MCF 10A (cell line): ENCODE measurements around the gene FMNL1. TPM values are rescaled to one million over a fixed set of nuclear protein-coding genes. Genes with fewer than 3 reads are reported as not detected.

Source experiments
- BruUV-seq: library from RNA; stranded (reverse); fragments of 400-500 nt; replicated peaks from 2 replicates; lab custom pipeline; 2021; lab: Mats Ljungman, UMichigan
- CTCF ChIA-PET: fragments of 300-600 bp; sonication (Branson Sonifier 250); formaldehyde crosslinking; extraction: SDS; loops from one replicate; lab custom pipeline; 2021; ENCODE audit warnings: antibody characterized with exemption, inconsistent platforms; lab: Yijun Ruan, JAX
- POLR2A ChIA-PET: fragments of 300-600, 350-650 bp; sonication (Branson Sonifier 250); formaldehyde crosslinking; extraction: SDS; loops from one replicate; lab custom pipeline; 2020; ENCODE audit warnings: antibody characterized with exemption, inconsistent platforms; lab: Yijun Ruan, JAX
- DNase-seq: peaks from one replicate; pipeline ENCODE4 v3.0.0-alpha.2; 2018; ENCODE audit not compliant: unreplicated experiment
- H3K27ac Mint-ChIP-seq: one replicate; pipeline ENCODE4 v1.8.0; 2022; ENCODE audit warnings: mild to moderate bottlenecking, low read depth, mixed read lengths; ENCODE audit not compliant: unreplicated experiment
- H3K27me3 Mint-ChIP-seq: one replicate; pipeline ENCODE4 v1.8.0; 2022; ENCODE audit warnings: mixed read lengths; ENCODE audit not compliant: insufficient read depth, unreplicated experiment
- H3K36me3 Mint-ChIP-seq: one replicate; pipeline ENCODE4 v1.8.0; 2022; ENCODE audit warnings: mild to moderate bottlenecking, moderate library complexity, mixed read lengths; ENCODE audit not compliant: insufficient read depth, unreplicated experiment
- H3K4me1 Mint-ChIP-seq: one replicate; pipeline ENCODE4 v1.8.0; 2022; ENCODE audit warnings: mixed read lengths; ENCODE audit not compliant: insufficient read depth, unreplicated experiment
- H3K4me3 Mint-ChIP-seq: one replicate; pipeline ENCODE4 v1.8.0; 2022; ENCODE audit warnings: mild to moderate bottlenecking, moderate library complexity, mixed read lengths; ENCODE audit not compliant: unreplicated experiment
- H3K9me3 Mint-ChIP-seq: one replicate; pipeline ENCODE4 v1.8.0; 2022; ENCODE audit warnings: mixed read lengths; ENCODE audit not compliant: unreplicated experiment
- intact Hi-C: fragments of 100-400 bp; cut with micrococcal nuclease; formaldehyde crosslinking; loops from 2 replicates; pipeline ENCODE4 v1.14.1; 2022
- total RNA-seq: library from RNA; stranded (reverse); gene quantifications from 2 replicates; pipeline ENCODE4 v1.2.3, GENCODE V29; 2022
- TF ChIP-seq, protein P1 (sequence below): fragments of 200-600 bp; IDR thresholded peaks from one replicate; pipeline ENCODE4 v1.8.0; 2022; ENCODE audit warnings: antibody characterized with exemption, mild to moderate bottlenecking; ENCODE audit not compliant: unreplicated experiment

Gene FMNL1
- total RNA-seq, 1 experiment from 2014 or later = 28.1 TPM

DNA sequence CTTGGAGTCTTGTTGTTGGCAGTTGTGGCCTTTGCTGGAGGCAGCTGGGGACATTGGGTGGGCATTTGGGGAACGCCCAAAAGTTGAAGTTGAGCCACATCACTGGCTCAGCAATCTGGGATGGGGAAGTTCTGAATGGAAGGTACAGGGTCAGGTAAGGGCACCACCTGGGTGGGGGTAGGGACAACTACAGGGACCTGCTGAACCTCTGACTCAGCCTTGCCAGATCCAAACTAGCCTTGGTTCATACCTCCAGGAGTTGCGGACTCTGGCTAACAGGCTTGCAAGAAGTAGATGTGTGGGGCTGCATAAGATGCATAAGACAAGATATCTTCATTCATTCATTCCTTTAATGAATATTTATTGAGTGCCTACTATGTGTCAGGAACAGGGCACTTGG lies 16.0 kb downstream of the FMNL1 start:
- DNase-seq = no peak
- ChIA-PET CTCF (interaction anchor here (2.3 kb wide), 2 partner anchors 18 to 102 kb away, joined by 9 to 13 read pairs; partner anchors contain the start of gene ACBD4), POLR2A (no interaction called here)
- TF ChIP-seq, protein P1, sequence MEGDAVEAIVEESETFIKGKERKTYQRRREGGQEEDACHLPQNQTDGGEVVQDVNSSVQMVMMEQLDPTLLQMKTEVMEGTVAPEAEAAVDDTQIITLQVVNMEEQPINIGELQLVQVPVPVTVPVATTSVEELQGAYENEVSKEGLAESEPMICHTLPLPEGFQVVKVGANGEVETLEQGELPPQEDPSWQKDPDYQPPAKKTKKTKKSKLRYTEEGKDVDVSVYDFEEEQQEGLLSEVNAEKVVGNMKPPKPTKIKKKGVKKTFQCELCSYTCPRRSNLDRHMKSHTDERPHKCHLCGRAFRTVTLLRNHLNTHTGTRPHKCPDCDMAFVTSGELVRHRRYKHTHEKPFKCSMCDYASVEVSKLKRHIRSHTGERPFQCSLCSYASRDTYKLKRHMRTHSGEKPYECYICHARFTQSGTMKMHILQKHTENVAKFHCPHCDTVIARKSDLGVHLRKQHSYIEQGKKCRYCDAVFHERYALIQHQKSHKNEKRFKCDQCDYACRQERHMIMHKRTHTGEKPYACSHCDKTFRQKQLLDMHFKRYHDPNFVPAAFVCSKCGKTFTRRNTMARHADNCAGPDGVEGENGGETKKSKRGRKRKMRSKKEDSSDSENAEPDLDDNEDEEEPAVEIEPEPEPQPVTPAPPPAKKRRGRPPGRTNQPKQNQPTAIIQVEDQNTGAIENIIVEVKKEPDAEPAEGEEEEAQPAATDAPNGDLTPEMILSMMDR = no peak
- Mint-ChIP-seq H3K9me3 (no peaks in the 10 kb centered on the region), H3K27me3 (no peaks in the 10 kb centered on the region), H3K4me3 (no peak overlapping the region), H3K36me3 (no peaks in the 10 kb centered on the region), H3K4me1 (no peaks in the 10 kb centered on the region), H3K27ac (no peak overlapping the region)
- intact Hi-C loops = no loop called here
- BruUV-seq = no TSS peak

DNA sequence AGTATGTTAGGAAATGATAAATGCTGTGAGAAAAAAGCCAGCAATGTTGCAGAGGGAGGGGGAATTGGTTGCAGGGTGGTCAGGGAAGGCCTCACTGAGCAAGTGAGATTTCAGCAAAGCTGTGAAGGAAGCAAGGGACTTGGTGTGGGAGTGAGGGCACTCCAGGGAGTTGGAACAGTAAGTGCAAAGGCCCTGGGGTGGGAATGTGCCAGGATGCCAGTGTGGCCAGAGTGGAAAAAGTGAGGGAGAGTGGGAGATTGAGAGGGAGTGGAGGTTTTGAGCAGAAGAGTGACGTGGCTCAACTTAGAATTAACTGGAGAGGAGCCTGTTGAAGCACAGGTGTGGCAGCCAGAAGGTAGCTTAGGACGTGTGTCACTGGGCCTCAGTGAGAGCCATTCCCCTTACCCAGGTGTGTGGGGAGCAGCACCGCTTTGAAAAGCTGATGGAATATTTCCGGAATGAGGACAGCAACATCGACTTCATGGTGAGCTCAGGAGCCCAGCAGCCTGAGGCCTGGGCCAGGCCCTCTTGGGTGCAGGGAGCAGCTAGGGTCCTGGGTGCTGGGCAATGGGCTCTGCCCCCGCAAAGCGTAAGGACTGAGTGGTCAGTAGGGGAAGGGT lies 16.6 kb downstream of the FMNL1 start:
- intact Hi-C loops = no loop called here
- Mint-ChIP-seq H3K4me1 (no peaks in the 10 kb centered on the region), H3K27ac (no peak overlapping the region), H3K27me3 (no peaks in the 10 kb centered on the region), H3K9me3 (no peaks in the 10 kb centered on the region), H3K36me3 (no peaks in the 10 kb centered on the region), H3K4me3 (no peak overlapping the region)
- TF ChIP-seq, protein P1 = no peak
- DNase-seq = no peak
- BruUV-seq = no TSS peak
- ChIA-PET POLR2A (no interaction called here), CTCF (interaction anchor here (0.6 to 2.3 kb wide), 3 partner anchors 19 to 119 kb away, joined by 3 to 13 read pairs (median 9); partner anchors contain the start of gene ACBD4)

DNA sequence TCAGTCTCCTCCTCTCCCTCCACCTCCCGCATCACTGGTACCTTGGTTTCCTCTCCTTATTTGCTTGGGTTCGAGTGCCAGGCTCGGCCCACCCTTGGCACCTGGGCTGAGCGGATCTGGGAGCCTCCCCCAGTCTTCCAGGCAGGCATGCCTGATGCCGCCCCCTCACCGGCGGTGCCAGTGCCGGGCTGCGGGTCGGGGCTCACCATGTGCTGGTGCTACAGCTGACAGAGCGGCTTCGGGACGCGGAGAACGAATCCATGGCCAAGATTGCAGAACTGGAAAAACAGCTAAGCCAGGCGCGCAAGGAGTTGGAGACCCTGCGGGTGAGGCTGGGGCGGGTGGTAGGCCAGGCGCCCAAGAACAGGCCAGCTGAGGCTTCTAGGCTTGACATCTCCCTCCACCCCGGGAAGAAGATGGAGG lies 19.2 kb downstream of the FMNL1 start:
- CTCF ChIA-PET = interaction anchor here (0.5 to 1.5 kb wide), 2 partner anchors 21 to 147 kb away, joined by 4 to 5 read pairs; no protein-coding TSS in a partner anchor

More for the DNA sequence above, 19.2 kb downstream of the FMNL1 start:
- no peak overlapping the region for H3K4me3 Mint-ChIP-seq
- H3K9me3 Mint-ChIP-seq = no peaks in the 10 kb centered on the region
- BruUV-seq = no TSS peak
- TF ChIP-seq, protein P1 = no peak
- H3K27me3 Mint-ChIP-seq = no peaks in the 10 kb centered on the region
- POLR2A ChIA-PET = interaction anchor here (0.6 to 1.8 kb wide), 2 partner anchors 12 to 516 kb away, joined by 3 to 5 read pairs; no protein-coding TSS in a partner anchor
- H3K36me3 Mint-ChIP-seq = peaks cover 8% of the 10 kb centered on the region
- no peak overlapping the region for H3K27ac Mint-ChIP-seq
- no peaks in the 10 kb centered on the region for H3K4me1 Mint-ChIP-seq
- DNase-seq = no peak
- intact Hi-C loops = no loop called here
